GM18511 (cell line): ENCODE results near the gene SPEN.

Experiments
- ATAC-seq: cut with Tn5 transposase; IDR thresholded peaks from one replicate; pipeline ENCODE4 v1.9.1; 2021; ENCODE audit warnings: mild to moderate bottlenecking, moderate library complexity; ENCODE audit not compliant: unreplicated experiment

SPEN gene

GRCh38 chr1:15935056-15935950 lies 87.8 kb downstream of the SPEN start:
- ATAC-seq: no peak

DNA sequence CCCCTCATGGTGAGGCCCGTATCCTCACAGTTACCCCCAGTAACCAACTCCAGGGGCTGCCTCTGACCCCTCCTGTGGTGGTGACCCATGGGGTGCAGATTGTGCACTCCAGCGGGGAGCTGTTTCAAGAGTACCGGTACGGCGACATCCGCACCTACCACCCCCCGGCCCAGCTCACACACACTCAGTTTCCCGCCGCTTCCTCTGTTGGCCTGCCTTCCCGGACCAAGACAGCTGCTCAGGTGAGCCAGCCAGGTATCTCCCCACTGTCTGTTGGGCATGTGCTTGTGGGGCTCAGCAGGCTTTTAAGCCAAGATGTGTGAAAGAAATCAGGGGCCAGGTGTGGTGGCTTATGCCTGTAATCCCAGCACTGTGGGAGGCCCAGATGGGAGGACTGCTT lies 88.5 kb downstream of the SPEN start:
- no peak for ATAC-seq

- no peak for ATAC-seq
Measured at GRCh38 chr1:15937146-15937545, 89.6 kb downstream of the SPEN start.

- ATAC-seq: no peak
Measured at GRCh38 chr1:15937706-15938168, 90.2 kb downstream of the SPEN start.

DNA sequence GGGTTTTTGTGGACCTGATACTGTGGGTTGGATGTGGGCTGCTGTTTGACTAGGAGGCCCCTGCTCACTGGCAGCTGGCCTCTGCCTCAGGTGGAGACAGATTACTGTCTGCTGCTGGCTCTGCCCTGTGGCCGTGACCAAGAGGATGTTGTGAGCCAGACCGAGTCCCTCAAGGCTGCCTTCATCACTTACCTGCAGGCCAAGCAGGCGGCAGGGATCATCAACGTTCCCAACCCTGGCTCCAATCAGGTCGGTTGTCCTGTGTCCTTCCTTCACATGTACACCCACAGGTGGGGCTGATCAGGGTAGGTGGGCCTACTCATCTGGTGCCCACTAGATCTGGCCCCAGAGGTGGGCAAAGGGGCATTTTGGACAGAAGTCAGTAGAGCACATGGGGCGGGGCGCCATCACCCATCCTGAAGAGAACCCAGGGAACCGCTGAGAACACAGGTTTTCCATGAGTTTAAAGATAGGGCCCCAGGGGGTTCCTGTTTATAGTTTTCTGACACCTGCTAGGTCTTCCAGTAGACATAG lies 91.2 kb downstream of the SPEN start:
- no peak for ATAC-seq

DNA sequence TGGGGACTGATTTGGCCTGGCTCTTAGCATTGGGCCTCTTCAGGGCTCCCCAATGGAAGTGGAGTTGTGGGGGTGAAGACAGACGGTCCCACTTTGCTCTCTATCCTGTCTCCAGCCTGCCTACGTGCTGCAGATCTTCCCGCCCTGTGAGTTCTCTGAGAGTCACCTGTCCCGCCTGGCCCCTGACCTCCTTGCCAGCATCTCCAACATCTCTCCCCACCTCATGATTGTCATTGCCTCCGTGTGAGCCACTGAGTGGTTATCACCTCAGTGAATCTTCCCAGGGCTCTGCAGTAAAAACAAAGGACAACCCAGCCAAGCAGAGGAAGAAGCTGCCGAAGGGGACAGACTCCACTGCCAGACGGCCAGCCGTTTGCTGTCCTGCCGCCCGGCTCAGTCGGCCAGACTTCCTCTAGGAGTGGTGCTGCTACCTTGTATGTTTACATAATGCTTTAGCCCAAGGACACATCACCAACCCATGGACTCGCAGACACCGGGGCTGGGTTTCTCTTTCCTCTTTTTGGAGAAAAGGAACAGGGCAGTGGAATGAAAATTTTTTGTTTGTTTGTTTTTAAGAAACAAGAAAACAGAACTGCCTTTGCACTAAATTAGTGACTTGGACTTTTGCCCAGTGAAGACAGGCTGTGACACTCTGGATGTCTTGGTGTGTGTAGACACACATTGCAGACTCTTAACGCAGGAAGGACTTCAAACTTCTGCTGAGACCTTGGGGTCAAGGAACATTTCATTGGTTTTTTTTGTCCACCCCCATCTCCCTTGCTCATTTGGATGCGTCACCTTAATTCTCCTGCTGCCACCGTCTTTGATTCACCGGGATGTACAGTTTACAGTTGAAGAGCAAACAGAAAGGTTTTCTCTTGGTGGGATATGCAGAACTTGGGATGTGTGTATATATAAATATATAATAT lies 91.9 kb downstream of the SPEN start:
- ATAC-seq: no peak

GRCh38 chr1:15940110-15941043 lies 92.9 kb downstream of the SPEN start:
- ATAC-seq: no peak

DNA sequence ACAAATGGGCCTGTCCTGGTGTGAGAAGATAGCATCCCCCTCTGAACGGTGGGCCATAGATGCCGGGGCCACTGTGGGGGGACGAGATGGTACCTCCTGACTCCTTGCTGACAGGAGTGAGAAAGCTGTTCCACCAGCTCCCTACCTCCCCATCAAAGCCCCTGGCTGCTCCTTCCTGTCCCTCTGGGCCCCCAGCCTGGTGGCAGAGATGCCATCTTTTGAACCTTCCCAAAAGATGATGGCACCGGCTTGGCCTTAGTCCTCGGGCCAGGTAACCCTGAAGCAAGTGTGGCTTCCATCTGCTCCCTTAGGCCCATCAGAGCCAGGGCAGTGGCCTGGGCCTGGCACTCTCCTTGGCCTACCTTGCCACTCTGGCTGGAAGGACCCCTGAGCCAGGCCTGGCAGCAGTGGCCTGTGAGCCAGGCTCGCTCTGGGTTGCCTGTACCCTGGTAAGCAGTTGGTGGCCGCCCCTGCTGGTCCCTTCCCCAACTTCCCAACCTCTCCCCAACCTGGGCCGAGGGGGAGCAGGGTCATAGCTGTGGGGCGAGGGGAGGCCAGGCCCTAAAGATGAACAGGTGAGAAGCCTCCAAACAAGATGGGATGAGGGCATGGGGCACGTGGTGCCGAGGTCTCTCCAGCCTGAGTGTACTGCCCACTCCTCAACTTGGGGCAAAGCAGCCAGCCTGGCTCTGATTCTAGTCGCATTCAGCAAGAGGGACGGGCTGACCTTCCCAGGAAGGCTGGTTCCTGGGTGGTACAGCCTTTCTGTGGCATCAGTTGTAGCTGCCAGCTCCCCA lies 93.7 kb downstream of the SPEN start:
- ATAC-seq: no peak

DNA sequence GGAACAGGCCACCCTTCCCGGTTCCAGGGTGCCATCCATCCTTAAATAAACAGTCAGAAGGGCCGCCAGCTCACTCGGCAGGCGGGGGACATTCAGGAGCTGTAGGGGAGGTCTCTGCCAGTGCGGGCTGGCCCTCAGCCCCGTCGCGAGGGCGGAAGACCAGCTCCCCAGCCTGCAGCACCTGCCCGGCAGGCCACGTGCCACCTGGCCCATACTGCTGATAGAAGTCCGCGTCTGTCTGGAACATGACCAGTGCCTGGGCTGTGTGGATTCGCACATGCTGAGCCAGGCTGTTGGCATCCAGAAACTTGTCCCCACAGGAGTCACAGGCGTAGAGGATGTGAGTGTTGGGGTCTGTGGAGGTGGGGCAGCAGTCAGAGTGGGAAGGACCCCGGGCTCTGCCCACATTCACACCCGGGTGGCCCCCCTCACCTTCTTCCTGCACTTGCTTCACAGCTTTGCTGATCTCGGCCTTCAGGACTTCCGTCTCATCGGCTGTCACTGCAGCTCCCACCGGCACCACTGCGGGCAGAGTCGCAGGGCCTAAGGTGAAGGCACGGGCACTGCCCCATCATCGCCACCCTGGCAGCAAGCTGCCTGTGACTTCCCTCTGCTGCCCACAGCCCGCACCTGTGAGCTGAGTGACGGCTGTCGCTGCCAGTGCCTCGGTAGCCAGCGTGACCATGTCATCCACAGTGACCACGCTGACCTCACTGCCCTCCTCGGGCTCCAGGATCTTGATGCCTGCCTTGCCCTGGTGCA lies 94.6 kb downstream of the SPEN start:
- ATAC-seq: no peak

DNA sequence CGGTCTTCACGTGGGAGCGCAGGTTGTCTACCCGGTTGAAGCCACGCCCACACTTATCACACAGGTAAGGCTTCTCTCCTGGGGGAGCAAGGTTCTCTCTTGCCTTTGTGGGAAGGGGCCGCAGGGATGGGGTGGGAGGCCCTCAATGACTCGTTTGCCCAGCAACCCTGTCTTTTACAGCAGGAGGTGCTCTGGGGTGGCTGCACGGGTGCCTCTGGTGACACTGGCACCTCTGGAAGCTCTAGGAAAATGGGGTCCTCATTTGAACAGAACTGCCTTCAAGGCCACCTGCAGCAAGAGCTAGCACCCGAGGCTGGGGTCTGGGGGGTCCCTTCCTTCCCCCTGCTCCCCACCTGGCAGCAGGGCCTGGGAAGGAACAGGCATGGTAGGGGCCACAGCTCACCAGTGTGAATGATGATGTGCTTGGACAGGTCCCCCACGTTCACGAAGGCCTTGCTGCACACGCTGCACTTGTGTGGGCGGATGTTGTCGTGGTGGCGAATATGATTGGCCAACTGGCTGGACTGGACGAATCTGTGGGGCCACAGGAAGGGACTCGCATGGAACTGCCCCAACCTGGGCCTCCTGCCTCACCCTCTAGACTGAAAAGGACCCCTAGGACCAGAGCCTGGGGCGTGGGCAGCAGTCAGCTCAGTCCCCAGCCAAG lies 95.3 kb downstream of the SPEN start:
- no peak for ATAC-seq

- ATAC-seq: no peak
Measured at GRCh38 chr1:15943328-15943991, 96.0 kb downstream of the SPEN start.

GRCh38 chr1:15943992-15944307 lies 96.4 kb downstream of the SPEN start:
- no peak for ATAC-seq

- no peak for ATAC-seq
Measured at GRCh38 chr1:15944308-15945010, 97.0 kb downstream of the SPEN start.

GRCh38 chr1:15945011-15945831 lies 97.7 kb downstream of the SPEN start:
- ATAC-seq: no peak

DNA sequence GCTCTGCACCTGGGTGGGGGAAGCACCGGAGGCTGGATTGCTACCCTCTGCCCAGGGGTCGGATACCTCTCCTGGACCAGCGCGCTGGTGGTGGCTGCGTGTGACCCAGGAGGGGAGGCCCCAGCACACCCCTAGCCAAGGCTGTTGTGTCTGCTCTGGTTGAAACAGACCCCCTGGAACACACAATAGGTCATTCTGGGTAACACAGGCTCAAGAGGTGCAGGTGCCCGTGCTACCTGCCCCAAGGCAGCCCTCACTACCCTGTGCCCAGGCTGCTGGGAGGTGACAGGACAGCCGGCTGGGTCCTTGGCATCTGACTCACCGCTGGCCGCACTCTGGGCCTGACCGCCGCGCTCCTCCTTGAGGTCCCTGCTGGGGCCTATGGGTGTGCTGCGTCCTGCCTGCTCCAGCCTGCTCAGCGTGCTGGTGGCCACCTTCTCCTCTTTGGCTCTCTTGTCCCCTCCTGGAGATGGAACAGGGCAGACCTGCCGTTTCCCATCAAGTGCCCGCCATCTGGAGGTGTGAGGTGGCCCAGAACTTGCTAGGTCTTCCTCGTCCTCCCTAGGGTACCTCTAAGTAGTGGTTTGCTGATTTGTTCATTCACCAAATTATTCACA lies 98.4 kb downstream of the SPEN start:
- no peak for ATAC-seq
